Stimulated activated CD4-positive, alpha-beta T cell treated with anti-CD3 and anti-CD28 coated beads, Interleukin-12 subunit alpha, Interleukin-12 subunit beta, amount 100 ng/mL, for 4 hours (primary cell): ENCODE data around the gene DCST2.

Experiments
- DNase-seq: peaks from one replicate; pipeline ENCODE4 v3.0.0-alpha.2; 2020

The DCST2 gene

GRCh38 chr1:155008015-155008941, 25.3 kb downstream of the DCST2 start:
- DNase-seq: peak; percentile 81

DNA sequence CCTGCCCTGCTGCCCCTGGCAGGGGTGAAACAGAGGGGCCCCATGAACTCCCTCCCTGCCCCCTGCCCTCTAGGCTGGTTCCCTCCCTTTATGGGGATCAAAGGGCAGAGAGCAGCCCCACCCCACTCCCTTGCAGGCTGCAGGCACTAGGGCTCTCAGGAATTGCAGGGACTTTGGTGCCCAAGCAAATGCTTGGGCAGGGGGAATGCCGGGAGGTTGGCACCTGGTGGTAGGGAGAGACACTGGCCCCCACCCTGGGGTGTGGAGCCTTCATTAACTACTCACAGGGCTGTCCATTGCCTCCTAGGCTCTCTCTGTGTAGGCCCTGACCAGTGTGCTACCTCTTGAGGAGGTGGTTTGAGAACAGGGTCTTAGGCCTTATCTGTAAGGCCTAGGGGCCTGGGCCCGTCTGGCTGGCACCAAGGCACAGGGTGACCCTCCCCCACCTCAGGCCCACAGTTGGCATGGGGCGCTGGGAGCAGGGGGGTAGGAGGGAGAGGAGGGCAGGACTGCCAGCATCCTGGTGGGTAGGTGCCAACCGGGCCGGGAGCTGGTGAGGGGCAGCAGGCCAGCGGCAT, 26.2 kb downstream of the DCST2 start:
- DNase-seq: no peak

GRCh38 chr1:155006601-155007101, 26.9 kb downstream of the DCST2 start:
- DNase-seq: no peak

- no peak for DNase-seq
These were observed 28.2 kb downstream of the DCST2 start for GRCh38 chr1:155005076-155006011.

DNA sequence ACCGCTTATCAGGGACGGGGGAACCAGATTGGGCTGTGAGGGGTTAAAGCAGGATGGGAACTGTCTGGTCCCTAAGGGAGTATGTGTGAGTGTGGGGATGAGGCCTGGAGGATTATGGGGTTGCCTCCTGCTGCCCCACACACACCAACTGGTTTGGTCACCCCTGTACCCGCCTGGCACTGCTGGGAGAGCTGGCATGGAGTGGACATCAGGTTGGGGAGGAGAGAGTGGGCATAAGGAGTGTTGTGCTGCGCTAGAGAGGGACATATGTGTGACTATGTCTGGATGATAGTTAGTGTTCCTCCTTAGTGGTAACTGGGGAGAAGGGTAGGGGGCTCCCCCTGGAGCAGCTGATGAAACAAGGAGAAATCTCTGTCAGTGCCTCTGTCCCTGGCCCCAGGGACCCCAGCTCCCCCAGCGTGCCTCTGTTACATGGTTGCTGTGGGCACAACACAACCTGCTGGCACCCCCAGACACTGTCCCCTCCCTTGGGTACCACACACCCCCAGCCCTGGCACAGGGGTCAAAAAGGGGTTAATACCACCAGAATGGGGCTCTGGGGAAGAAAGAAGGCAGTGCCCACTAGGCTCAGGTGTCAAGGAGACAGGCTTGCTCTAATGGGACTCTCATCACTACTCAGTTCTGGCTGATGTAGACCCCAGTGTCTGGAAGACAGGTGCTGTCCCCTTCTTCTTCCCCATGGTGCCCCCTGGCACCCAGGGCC, 29.1 kb downstream of the DCST2 start:
- no peak for DNase-seq

- DNase-seq: no peak
These were observed 29.7 kb downstream of the DCST2 start for GRCh38 chr1:155003766-155004351.

DNA sequence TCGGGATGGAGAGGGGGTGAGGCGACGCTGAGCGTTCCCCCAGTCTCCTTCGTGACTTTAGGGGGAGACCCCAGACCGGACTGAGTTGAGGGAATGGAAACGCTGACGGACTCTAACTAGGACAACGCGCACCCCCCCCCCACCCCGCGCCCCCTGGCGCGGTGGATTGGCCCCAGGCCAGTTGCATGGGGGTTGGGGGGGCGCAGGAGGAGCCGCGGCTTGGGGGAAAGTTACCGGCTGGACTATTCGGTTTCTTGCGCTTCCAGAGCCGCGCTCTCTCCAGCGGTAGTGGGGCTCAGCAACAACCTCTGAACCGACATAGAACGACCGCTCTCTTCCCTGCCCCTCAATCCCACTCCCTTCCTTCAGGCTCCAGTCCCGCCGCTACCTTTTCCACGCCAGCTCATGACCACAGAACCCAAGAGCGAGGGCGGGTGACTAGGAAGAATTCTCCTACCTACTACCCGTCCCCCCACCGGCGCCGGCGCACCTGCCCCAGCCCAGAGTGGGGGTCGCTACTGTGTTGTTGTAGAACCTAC, 30.3 kb downstream of the DCST2 start:
- no peak for DNase-seq

DNA sequence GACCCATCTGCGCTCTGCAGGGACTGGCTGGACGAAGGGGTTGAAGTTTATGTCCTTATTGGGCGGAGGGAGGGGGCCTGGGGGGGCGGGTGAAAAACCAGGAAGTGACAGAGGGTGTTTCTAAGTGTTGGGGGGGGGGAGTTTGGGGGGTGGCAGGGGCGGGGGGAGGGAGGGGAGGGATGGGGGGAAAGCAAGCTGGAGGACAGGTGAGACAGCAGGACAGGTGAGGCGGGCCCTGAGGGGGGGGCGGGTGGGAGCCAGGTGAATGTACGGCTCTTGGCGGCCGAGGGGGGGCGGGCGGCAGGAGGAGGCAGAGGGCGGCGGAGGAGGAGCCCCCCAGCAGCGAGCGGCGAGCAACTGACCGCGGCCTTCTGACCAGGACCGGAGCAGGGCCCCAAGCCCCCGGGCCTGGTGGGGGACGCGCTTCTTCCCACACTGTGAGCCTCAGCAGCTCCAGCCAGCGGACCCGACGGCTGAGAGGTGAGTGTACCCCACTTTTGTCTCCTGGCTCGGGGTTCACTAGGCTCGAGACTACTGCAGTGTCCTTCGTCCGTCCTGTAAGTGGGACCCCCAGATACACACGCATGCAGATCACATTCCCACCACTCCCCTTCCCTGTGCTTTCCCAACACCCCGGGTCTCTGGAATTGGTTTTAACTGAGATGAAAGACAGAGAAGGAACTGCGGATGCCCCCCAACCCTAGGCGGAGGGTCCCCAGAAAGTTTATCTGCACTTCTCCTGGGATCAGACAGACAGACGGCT, 30.9 kb downstream of the DCST2 start, which contains the start of gene ZBTB7B:
ZBTB7B (plus strand) TSS at position 339 of the 763 bp plus-strand sequence. CDS start 11,859 bp downstream, outside the sequence.
- DNase-seq: no peak

- DNase-seq: peak; percentile 98
These were observed 31.7 kb downstream of the DCST2 start for GRCh38 chr1:155001675-155002463.

DNA sequence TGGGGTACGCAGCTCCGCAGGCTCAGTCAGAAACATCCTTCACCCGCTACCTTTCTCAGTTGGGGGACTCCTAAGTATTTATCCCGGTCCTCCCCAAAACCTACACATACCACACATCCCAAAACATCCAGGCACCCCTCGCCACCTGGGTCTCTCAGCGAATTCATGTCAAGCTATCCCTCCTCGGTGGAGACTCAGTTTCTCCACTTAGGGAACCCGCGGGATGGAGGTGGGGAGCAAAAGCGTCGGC, 32.2 kb downstream of the DCST2 start:
- no peak for DNase-seq

DNA sequence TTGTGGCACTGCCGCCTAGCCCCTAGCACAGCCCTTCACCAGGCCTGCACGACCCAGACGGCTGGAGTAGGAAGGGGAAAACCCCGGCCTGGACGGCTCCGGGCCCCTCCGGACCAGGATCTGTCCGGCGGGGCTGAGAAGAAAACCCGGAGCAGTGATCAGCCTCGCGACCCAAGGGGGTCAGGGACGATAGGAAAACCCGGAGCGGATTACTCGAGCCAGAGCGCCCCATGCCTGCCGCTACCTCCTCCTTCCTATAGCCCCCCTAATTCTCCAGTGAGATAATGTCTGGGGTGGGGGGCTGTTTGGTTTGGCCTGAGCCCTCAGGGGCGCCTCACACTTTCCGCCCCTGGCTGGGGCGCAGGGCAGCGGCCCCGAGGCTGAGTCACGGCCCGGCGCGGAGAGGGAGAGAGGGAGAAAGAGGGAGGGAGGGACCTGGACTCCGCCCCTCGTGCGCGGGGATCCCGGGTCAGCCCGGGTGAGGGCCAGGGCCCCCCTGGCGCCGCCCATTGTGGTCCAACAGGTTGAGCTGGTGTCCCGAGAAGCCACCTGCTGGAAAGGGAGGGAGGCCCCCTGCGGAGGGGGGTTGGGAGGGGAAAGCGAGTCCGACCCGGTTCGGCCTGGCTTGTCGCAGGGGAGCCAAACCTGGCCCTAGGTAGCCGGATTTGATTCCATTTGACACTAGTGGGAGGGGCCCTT, 32.7 kb downstream of the DCST2 start:
- peak; percentile 79 for DNase-seq

DNA sequence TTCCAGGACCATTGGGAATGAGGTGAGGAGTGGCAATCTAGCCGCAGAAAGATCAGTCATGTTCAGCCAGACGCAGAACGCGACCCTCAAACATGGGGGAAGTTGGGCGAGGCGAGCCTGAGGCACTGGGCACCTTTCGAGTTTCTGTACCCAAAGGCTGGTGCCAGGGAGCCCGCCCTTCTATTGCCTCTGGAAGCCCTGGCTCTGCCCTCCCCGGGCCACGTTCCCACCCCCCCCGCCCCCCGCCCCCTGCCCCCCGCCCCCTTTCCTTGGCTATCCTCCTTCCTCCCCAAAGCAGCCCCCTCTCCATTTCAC, 33.2 kb downstream of the DCST2 start:
- DNase-seq: no peak

GRCh38 chr1:154999571-155000410, 33.8 kb downstream of the DCST2 start:
- peak; percentile 65 for DNase-seq

- DNase-seq: peak; percentile 77
These were observed 34.6 kb downstream of the DCST2 start for GRCh38 chr1:154998818-154999570.

GRCh38 chr1:154998201-154998780, 35.3 kb downstream of the DCST2 start:
- DNase-seq: no peak

GRCh38 chr1:154996966-154997701, 36.4 kb downstream of the DCST2 start:
- no peak for DNase-seq
